GM21367 (cell line): ENCODE data around the gene HAX1.
"Not testable (repeated sequence)": the region's sequence is repeated elsewhere in the genome, so short reads cannot be mapped to it uniquely, and the experiment has no call there.

Experiments used
- ATAC-seq: cut with Tn5 transposase; IDR thresholded peaks from one replicate; pipeline ENCODE4 v1.9.1; 2021; ENCODE audit not compliant: unreplicated experiment

HAX1 gene

DNA sequence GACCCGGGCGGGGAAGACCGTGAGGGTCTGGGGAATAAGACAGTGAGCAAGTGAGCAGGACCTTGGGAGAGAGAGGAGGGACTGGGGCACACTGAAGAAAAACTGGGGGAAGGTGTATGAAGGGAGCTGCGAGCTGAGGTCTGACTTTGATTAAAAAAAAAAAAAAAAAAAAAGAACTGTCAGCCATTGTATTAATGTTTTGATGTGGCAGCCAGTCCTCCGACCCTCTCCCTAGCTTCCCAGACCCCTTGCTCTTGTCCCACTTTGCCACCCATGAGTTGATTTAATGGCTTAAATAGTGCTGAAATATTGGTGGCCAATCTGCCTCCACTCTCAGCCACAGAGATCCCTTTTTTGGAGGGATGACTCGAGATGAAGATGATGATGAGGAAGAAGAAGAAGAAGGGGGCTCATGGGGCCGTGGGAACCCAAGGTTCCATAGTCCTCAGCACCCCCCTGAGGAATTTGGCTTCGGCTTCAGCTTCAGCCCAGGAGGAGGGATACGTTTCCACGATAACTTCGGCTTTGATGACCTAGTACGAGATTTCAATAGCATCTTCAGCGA, 652 bp downstream of the HAX1 start:
- no peak for ATAC-seq

DNA sequence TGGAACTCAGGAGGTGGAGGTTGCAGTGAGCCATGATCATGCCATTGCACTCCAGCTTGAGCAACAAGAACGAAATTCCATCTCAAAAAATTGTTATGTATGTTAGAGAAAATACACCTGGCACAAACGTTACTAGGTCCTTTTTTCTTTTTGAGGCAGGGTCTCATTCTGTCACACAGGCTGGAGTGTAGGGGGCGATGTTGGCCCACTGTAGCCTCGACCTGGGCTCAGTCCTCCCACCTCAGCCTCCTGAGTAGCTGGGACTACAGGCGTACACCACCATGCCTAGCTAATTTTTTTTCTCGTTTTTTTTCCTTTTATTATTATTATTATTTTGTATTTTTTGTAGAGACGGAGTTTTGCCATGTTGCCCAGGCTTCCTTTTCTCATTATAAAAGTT, 4.4 kb downstream of the HAX1 start:
- ATAC-seq: no peak

DNA sequence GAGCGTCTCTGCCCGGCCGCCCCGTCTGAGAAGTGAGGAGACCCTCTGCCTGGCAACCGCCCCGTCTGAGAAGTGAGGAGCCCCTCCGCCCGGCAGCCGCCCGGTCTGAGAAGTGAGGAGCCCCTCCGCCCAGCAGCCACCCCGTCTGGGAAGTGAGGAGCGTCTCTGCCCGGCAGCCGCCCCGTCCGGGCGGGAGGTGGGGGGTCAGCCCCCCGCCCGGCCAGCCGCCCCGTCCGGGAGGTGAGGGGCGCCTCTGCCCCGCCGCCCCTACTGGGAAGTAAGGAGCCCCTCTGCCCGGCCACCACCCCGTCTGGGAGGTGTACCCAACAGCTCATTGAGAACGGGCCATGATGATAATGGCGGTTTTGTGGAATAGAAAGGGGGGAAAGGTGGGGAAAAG, 15.2 kb downstream of the HAX1 start:
- not testable (repeated sequence) for ATAC-seq

DNA sequence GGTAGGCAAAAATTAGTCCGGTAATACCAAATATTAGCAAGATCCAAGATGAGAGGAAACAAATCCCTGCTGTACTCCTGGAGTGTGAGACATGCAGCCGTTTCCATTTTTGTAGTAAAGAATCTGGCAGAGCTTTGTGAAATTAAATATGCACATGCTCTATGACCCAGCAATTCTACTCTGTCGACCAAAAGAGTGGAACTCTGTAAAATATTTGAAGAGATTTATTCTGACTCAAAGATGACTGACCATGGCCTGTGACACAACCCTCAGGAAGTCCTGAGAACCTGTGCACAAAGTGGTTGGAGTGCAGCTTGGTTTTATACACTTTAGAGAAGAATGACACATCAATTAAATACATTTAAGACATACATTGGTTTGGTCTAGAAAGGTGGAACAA, 16.2 kb downstream of the HAX1 start:
- ATAC-seq: no peak

DNA sequence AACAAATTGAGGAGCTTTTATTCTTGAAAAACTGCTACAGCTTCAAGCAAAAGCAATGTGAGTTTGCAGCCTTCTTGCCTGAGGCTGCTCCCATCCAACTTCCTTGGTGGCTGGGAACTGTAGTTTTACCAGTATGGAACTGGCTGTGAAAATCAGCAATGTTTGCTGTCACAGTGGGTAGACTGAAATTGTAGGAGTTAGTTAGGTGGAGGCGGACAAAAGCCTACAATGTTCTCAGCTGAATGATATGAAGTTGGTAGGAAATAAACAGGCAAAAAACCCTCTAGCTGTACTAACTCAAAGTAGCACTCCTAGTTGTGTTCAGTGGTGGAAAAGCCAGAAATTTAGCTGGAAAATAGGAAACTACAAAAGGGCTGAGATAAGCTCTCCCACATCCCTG, 18.5 kb downstream of the HAX1 start:
- ATAC-seq: no peak

DNA sequence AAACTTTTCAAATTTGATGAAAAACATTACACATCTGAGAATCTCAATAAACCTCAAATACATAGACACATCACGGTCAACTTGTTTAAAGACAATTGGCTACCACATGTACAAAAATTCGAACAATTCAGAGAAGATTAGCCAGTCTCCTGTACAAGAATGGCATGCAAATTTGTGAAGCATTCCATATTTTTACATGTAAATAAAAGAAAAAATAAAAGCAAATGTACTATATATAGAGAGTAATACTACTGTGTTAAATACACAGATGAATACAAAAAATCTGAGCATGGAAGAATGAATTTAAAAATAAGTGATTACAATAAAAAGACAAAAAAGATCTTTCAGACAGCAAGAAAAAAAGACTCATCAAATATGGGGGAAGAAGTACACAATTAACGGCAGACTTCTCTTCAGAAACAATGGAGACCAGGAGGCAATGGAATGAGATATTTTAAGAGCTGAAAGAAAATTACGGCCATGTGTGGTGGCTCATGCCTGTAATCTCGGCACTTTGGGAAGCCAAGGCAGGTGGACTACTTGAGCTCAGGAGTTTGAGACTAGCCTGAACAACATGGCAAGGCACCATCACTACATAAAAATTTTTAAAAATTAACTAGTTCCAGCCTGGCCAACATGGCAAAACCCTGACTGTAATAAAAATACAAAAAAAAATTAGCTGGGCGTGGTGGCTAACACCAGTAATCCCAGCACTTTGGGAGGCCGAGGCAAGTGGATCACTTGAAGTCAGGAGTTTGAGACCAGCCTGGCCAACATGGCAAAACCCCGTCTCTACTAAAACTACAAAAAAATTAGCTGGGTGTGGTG, 23.2 kb downstream of the HAX1 start:
- no peak for ATAC-seq

DNA sequence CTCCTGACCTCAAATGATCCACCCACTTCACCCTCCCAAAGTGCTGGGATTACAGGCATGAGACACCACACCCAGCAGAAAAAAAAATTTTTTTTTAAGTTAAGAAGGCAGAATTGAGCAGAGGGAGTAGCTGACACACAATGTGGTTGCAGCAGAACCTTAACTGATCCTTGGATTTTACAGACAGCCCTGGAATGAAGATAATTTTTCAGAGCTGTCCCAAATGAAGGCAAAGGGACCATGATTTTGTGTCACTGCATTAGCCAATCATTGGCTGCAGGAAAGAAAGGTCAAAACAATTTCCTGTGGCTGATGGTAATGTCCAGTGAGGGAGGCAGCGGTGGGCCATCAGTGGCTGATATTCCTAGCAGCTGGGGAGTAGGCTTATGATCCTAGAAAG, 29.2 kb downstream of the HAX1 start:
- ATAC-seq: no peak

DNA sequence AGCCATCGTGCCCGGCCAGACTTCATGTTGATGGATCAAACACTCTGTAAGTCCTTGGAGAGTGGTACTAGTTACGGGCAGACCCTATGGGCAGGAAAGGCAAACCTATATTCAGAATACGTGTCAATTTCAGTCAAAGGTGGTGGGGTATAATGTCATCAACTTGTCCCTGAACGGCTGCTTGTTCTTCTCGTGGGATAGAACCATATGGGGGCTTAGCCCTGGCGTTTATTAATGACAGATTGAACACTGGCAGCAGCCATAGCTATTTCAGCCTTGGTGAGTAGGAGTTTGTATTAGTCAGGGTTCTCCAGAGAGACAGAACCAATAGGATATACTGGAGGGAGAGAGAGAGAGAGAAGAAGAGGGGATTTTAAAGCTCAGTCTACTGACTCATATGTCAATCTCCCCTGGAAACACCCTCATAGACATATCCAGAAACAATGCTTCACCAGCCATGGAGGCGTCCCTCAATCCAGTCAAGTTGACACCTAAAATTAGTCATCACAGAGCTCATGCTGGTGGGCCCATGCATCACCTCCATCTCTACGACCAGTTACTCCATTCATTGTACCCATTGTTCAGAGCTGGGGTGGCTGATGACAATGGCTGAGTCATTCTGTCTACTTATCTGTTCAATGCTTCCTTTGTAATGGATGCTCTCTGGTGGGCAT, 32.4 kb downstream of the HAX1 start:
- no peak for ATAC-seq

DNA sequence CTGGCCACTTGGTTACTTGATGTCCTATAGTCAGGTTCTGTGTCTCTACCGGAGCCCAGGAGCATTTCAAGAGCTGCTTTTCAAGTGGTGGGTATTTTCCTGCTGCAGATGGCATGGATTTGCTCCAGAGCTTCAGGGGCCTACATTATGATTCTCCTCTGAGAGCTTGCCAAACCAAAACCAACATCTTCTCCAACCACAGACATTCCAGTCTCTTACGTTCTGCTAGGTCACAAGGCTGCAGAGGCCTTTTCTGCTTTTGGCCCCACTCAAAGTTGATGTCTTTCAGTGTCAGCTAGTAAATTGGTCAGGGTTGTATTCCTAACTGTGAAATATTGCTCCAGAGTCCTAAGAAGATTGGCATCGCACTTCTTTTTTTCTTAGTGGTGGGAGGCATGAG, 33.7 kb downstream of the HAX1 start:
- no peak for ATAC-seq

DNA sequence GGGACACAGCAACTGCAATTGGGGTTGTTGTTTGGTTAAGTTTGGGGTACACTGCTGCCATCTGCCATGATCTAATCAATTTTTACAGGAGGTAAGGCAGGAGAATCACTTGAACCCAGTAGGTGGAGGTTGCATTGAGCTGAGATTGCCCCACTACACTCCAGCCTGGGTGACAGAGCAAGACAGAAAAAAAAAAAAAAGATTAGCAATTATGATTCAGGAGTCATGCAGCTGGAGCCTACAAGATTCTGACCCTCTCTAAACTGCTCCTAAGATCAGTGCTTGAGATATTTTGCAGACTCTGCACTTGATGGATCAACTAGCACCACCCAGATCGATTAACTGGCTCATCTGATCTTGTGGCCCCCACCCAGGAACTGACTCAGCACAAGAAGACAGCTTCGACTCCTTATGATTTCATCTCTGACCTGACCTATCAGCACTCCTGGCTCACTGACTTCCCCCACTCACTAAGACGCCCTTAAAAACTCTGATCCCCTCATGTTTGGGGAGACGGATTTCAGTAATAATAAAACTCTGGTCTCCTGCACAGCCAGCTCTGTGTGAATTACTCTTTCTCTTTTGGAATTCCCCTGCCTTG, 35.3 kb downstream of the HAX1 start:
- ATAC-seq: not testable (repeated sequence)

DNA sequence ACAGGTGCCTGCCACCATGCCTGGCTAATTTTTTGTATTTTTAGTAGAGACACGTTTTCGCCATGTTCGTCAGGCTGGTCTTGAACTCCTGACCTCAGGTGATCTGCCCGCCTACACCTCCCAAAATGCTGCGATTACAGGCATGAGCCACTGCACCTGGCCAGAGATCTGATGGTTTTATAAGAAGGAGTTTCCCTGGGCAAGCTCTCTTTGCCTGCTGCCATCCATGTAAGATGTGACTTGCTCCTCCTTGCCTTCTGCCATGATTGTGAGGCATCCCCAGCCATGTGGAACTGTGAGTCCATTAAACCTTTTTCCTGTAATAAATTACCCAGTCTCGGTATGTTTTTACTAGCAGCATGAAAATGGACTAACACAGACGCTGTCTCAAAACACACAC, 36.7 kb downstream of the HAX1 start:
- not testable (repeated sequence) for ATAC-seq

DNA sequence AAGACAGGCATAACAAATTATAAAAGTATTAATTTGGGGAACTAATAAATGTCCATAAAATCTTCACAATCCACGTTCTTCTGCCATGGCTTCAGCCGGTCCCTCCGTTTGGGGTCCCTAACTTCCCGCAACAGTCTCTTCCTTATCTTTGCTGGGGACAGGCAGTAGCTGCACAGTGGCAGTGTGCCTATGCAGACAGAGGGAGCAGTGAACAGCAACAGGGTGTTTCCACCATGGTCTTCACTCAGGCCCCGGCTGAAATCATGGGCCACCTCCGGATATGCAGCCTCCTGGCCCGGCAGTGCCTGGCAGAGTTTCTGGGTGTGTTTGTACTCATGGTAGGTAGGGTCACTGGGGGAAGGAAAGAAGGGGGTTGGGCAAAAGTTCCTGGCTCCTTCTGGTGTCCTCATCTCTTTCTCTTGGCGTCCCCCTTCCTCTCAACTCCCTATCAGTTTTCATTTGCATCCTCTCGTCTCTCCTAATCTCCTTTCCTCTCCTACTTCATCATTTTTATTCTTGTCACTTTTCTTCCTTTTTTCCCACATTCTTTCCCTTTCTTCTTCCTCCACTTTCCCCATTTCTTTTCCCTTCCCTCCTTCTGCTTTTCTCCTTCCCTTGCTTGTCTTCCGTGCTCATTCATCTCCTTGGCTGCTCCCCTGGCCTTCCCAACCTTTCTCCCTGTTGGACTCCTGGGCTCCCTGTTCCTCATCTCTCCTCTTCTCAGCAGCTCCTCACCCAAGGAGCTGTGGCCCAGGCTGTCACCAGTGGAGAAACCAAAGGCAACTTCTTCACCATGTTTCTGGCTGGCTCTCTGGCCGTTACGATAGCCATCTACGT, 40.0 kb downstream of the HAX1 start:
- ATAC-seq: not testable (repeated sequence)

DNA sequence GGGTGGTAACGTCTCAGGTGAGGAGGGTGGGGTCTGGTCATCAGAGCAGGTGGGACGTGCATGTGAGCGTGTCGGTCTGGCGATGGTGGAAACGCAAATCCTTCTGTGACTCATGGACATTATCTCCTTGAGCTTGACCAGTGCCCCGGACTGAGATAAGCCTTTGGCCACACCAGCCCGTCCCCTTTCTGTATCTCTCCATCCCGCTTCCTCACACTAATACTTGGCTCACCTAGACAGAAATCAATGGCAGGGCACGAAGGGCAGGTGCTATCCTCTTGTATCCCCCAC, 40.6 kb downstream of the HAX1 start:
- no peak for ATAC-seq

DNA sequence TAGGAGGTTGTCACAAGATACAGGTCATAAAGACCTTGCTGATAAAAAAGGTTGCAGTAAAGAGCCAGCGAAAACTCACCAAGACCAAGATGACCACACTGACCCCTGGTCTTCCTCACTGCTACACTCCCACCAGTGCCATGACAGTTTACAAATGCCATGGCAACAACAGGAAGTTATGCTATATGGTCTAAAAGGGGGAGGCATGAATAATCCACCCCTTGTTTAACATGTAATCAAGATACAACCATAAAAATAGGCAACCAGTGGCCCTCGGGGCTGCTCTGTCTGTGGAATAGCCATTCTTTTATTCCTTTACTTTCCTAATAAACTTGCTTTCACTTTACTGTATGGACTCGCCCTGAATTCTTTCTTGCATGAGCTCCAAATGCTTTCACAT, 41.8 kb downstream of the HAX1 start:
- not testable (repeated sequence) for ATAC-seq

DNA sequence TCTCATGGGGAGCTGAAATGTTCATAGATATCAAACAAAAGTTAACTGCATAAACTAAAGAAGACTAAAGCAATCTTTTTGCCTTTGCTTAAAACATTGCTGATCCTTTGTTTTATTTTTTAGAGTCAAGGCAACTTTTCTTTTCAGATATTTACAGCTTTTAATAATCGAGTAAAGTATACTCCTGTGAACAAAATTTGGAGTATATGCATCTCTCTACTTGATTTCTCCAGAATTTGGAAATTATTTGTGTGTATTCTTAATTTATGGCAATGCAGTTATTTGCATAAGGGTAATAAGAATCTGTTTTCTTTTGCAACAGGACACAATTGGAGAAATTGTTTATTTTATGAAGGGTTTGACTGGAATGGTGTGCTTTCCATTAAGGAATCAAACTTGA, 44.3 kb downstream of the HAX1 start:
- ATAC-seq: no peak

DNA sequence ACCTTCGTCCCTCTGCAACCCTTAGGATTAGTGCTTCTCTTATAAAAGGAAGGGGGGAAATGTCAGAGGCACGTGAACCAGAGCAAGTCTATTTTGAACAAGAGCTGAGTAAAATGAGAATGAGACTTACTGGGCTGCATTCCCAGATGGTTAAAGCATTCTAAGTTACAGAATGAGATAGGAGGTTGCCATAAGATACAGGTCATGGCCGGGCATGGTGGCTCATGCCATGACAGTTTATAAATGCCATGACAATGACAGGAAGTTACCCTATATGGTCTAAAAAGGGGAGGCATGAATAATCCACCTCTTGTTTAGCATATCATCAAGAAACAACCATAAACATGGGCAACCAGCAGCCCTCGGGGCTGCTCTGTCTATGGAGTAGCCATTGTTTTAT, 46.0 kb downstream of the HAX1 start:
- no peak for ATAC-seq

DNA sequence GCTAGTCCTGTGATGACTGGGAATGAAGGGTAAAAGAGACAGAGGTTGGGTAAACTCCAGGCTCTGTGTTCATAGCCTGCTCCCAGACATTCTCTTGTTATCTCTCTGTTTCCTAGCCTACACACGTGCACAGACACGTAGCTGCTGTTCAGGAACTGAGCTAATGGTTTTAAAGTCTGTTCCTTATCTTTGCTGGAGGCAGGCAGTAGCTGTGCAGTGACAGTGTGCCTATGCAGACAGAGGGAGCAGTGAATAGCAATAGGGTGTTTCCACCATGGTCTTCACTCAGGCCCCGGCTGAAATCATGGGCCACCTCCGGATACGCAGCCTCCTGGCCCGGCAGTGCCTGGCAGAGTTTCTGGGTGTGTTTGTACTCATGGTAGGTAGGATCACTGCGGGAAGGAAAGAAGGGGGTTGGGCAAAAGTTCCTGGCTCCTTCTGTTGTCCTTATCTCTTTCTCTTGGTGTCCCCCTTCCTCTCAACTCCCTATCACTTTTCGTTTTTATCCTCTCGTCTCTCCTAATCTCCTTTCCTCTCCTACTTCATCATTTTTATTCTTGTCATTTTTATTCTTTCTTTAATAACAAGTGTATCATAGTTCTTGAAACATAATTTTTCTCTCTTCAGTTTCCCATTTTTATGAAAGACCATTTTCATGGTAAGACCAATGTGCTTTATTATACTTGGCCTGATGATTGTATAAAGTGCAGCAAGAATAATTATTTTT, 48.6 kb downstream of the HAX1 start, which contains the start of gene AQP10:
Gene AQP10, plus strand, starts transcription at position 212 of the 727 bp plus-strand sequence. Its CDS starts 63 bp downstream, at position 275.
- ATAC-seq: no peak

DNA sequence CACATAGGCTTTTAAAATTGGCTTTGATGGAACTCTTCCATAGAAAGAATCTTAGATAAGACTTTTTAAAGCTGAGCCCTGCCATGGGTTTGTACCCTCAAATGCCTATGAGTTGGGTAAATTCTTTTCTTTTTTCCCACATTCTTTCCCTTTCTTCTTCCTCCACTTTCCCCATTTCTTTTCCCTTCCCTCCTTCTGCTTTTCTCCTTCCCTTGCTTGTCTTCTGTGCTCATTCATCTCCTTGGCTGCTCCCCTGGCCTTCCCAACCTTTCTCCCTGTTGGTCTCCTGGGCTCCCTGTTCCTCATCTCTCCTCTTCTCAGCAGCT, 49.1 kb downstream of the HAX1 start:
- not testable (repeated sequence) for ATAC-seq

DNA sequence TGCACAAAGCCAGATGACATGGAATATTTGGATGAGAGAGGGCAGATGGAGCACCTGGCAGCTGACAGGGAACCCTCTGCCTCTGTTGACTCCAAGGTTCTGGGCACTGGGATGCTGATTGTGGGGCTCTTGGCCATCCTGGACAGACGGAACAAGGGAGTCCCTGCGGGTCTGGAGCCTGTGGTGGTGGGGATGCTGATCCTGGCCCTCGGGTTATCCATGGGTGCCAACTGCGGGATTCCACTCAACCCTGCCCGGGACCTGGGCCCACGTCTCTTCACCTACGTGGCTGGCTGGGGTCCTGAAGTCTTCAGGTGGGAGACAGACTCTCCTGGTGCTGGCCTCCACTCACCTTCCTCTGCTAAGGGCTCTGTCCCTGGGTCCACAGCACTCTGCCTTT, 51.1 kb downstream of the HAX1 start:
- no peak for ATAC-seq

DNA sequence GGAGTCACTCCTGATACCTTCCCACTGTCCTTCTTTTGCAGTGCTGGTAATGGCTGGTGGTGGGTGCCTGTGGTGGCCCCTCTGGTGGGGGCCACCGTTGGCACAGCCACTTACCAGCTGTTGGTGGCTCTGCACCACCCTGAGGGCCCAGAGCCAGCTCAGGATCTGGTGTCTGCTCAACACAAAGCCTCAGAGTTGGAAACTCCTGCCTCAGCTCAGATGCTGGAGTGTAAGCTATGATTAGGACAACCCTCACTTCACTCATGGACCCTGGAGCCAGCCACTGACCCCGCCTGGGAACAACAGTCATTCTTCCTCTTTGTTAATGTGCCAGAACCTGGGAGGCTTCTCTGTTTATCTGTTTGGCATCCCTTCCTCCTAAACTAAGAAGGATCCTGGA, 51.8 kb downstream of the HAX1 start:
- ATAC-seq: no peak
